Measurements from ENCODE around the gene PDE4B. TPM values are rescaled to one million over a fixed set of nuclear protein-coding genes. Genes with fewer than 3 reads are reported as not detected.

PDE4B gene
- total RNA-seq, 2 donors from 2014 or later: 4.3 to 18.0 TPM

DNA sequence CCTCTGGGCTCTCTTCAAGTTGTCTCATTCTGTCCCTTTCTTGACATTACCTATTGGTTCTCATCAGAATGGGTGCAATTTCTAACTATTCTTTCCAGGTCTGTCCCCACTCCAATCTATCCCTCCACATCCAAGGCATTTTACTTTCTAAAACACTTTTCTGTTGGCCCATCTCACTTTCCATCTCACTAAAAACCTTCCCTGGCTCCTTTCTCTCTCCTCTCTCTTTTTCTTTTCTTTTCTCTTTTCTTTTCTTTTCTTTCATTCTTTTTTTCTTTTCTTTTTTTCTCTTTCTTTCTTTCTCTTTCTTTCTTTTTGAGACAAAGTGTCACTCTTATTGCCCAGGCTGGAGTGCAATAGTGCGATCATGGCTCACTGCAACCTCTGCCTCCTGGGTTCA, 462.1 kb downstream of the PDE4B start:
- Histone ChIP-seq H3K36me3 (ENCODE audit: control insufficient read depth, insufficient read depth, low read length) (no peaks in the 10 kb centered on the region), H3K4me3 (ENCODE audit: low read length) (no peak overlapping the region), H3K4me1 (ENCODE audit: control insufficient read depth, insufficient read depth, low read length) (peaks cover 9% of the 10 kb centered on the region), H3K9me3 (ENCODE audit: control insufficient read depth, low read length) (no peaks in the 10 kb centered on the region), H3K27ac (ENCODE audit: low read depth, low read length) (no peak overlapping the region), H3K27me3 (ENCODE audit: control insufficient read depth, insufficient read depth, low read length, poor library complexity, severe bottlenecking) (no peaks in the 10 kb centered on the region), H3K9ac (ENCODE audit: extremely low read depth, low read length, poor library complexity, severe bottlenecking) (no peak overlapping the region)
- TF ChIP-seq, protein P1, sequence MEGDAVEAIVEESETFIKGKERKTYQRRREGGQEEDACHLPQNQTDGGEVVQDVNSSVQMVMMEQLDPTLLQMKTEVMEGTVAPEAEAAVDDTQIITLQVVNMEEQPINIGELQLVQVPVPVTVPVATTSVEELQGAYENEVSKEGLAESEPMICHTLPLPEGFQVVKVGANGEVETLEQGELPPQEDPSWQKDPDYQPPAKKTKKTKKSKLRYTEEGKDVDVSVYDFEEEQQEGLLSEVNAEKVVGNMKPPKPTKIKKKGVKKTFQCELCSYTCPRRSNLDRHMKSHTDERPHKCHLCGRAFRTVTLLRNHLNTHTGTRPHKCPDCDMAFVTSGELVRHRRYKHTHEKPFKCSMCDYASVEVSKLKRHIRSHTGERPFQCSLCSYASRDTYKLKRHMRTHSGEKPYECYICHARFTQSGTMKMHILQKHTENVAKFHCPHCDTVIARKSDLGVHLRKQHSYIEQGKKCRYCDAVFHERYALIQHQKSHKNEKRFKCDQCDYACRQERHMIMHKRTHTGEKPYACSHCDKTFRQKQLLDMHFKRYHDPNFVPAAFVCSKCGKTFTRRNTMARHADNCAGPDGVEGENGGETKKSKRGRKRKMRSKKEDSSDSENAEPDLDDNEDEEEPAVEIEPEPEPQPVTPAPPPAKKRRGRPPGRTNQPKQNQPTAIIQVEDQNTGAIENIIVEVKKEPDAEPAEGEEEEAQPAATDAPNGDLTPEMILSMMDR (conservative IDR thresholded peaks at IDR 0.05): no peak
- H3K36me3 Mint-ChIP-seq (ENCODE audit: low read depth): no peaks in the 10 kb centered on the region
- no peaks in the 10 kb centered on the region for H3K9me3 Mint-ChIP-seq
- H3K27me3 Mint-ChIP-seq (ENCODE audit: insufficient read depth): no peaks in the 10 kb centered on the region
- no peak overlapping the region for H3K27ac Mint-ChIP-seq
- peaks cover 22% of the 10 kb centered on the region for H3K4me1 Mint-ChIP-seq
- H3K4me3 Mint-ChIP-seq: no peak overlapping the region
- no peak for DNase-seq
- 91% methylated on average over 1 of the region's 1 CpG; no CpG with 5 or more reads in 1 of the 2 experiments for WGBS, 2 experiments (ENCODE audit: insufficient coverage in 1 of 2, insufficient read length in 1 of 2)

DNA sequence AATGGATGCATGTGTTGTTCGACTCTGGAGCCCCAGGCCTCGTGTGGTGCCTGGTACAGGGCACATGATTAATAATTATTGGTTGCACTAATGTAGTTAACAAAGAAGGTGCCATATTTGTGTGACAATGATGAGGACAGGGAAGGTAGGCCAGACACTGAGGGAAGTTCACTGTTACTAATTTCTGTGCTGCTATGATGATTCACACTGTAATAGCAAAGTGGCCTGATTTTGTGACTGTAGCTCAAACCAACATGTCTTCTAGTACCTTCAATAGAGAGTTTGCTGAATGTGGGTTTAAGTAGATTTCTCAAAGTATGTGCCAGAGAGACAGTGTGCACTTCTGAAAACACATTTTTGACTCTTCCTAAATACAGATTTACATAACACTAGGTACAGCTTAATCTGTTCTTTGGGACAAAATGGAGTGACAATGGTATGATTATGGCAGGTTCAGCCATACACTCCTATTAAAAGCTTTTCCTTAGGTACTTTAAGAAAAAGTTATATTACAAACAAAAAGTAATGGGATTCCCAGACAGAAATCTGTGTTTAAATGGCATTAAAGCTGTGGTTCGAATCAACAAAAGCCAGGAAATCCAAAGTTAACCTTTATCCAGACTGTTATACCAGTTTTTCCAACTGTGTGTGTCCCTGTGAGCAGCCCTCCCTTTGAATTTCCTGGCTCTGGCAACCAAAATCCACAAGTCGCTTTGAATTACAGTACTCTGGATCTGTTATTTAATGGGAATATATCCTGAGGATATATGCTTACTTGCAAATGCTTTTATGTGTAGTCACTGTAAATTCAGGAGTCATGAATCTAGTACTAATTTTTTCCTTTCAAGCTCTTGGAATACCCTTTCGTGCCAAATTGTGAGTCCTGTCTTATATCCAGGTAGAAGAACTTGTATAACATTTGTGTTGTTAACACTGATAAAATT, 464.2 kb downstream of the PDE4B start:
- Histone ChIP-seq H3K36me3 (ENCODE audit: control insufficient read depth, insufficient read depth, low read length) (no peaks in the 10 kb centered on the region), H3K27me3 (ENCODE audit: control insufficient read depth, insufficient read depth, low read length, poor library complexity, severe bottlenecking) (no peaks in the 10 kb centered on the region), H3K27ac (ENCODE audit: low read depth, low read length) (no peak overlapping the region), H3K9ac (ENCODE audit: extremely low read depth, low read length, poor library complexity, severe bottlenecking) (no peak overlapping the region), H3K4me1 (ENCODE audit: control insufficient read depth, insufficient read depth, low read length) (peaks cover 9% of the 10 kb centered on the region), H3K9me3 (ENCODE audit: control insufficient read depth, low read length) (no peaks in the 10 kb centered on the region), H3K4me3 (ENCODE audit: low read length) (no peak overlapping the region)
- 75 to 92% methylated on average over 2 to 5 of the region's 5 CpGs for WGBS, 2 experiments (ENCODE audit: insufficient coverage in 1 of 2, insufficient read length in 1 of 2)
- H3K4me1 Mint-ChIP-seq: peaks cover 16% of the 10 kb centered on the region
- H3K36me3 Mint-ChIP-seq (ENCODE audit: low read depth): no peaks in the 10 kb centered on the region
- TF ChIP-seq, protein P1 (conservative IDR thresholded peaks at IDR 0.05): no peak
- no peak overlapping the region for H3K27ac Mint-ChIP-seq
- no peak overlapping the region for H3K4me3 Mint-ChIP-seq
- DNase-seq: no peak
- H3K9me3 Mint-ChIP-seq: no peaks in the 10 kb centered on the region
- no peaks in the 10 kb centered on the region for H3K27me3 Mint-ChIP-seq (ENCODE audit: insufficient read depth)

DNA sequence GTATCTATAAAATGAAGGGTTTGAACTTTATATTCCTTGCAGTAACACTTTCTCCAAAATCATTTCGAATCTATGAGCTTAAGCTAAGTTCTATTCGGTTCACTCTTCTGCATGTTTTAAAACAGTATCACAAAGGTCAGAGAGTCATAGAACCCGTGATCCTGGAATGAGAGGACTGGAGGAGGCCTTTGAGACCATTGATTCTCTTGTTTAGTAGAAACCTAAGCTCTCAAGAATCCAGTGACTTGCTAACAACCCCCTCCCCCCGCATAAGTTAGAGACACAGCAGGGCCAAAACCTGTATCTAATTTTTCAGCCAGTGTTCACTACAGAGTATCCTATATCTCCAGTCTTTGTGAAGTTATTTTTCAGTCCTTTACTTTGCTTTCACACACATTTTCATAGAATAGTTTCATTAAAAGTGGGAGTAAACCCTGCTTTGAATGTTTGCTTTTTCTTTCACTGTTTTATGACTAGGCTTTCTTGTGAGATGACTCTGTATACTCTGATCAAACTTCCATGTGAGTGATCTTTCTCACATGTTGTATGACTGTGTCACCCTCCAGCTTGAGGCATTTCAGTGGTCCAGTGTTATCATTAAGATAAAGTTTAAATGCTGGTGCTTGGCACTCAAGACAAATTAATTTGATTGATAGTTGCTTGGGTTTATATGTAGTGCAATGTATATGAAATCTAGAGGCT, 465.9 kb downstream of the PDE4B start:
- DNase-seq: no peak
- no peaks in the 10 kb centered on the region for H3K9me3 ChIP-seq (ENCODE audit: control insufficient read depth, low read length)
- TF ChIP-seq, protein P1 (conservative IDR thresholded peaks at IDR 0.05): no peak
- WGBS, 2 experiments (ENCODE audit: insufficient coverage in 1 of 2, insufficient read length in 1 of 2): 62 to 100% methylated on average over 1 to 4 of the region's 4 CpGs
- Mint-ChIP-seq H3K27ac (no peak overlapping the region), H3K27me3 (ENCODE audit: insufficient read depth) (no peaks in the 10 kb centered on the region), H3K36me3 (ENCODE audit: low read depth) (no peaks in the 10 kb centered on the region), H3K4me3 (no peak overlapping the region), H3K4me1 (peaks cover 15% of the 10 kb centered on the region), H3K9me3 (no peaks in the 10 kb centered on the region)
- H3K9ac ChIP-seq (ENCODE audit: extremely low read depth, low read length, poor library complexity, severe bottlenecking): no peak overlapping the region
- no peak overlapping the region for H3K4me3 ChIP-seq (ENCODE audit: low read length)
- peaks cover 9% of the 10 kb centered on the region for H3K4me1 ChIP-seq (ENCODE audit: control insufficient read depth, insufficient read depth, low read length)
- no peaks in the 10 kb centered on the region for H3K36me3 ChIP-seq (ENCODE audit: control insufficient read depth, insufficient read depth, low read length)
- no peaks in the 10 kb centered on the region for H3K27me3 ChIP-seq (ENCODE audit: control insufficient read depth, insufficient read depth, low read length, poor library complexity, severe bottlenecking)
- H3K27ac ChIP-seq (ENCODE audit: low read depth, low read length): no peak overlapping the region

Data from endodermal cell (in vitro differentiated cells).